ENCODE results near the gene LPAR1.

- no peak for TF ChIP-seq POLR2A (IDR thresholded peaks at IDR 0.05; ENCODE audit: control extremely low read depth in 1 of 2, low read depth in 2 of 2, low read length in 2 of 2)
- TF ChIP-seq ZNF274 (IDR thresholded peaks at IDR 0.05; ENCODE audit: borderline replicate concordance, extremely low read depth, low read length) = no peak
- no peak for TF ChIP-seq EP300 (IDR thresholded peaks at IDR 0.05; ENCODE audit: borderline replicate concordance in 1 of 2, low read depth in 2 of 2, low read length in 2 of 2)
- no peak for TF ChIP-seq MAX (IDR thresholded peaks at IDR 0.05)
- no peak for TF ChIP-seq CTCF (IDR thresholded peaks at IDR 0.05; ENCODE audit: control extremely low read depth in 1 of 3, insufficient read depth in 1 of 3, low read depth in 1 of 3, low read length in 3 of 3)
- no peak for TF ChIP-seq CREB1 (IDR thresholded peaks at IDR 0.05)
- no peak for TF ChIP-seq SUZ12 (IDR thresholded peaks at IDR 0.05; ENCODE audit: low read length)
- no peak for TF ChIP-seq SRF (IDR thresholded peaks at IDR 0.05; ENCODE audit: low read depth, low read length)
- TF ChIP-seq JUND (IDR thresholded peaks at IDR 0.05; ENCODE audit: low read length) = no peak
- TF ChIP-seq SP2 (IDR thresholded peaks at IDR 0.05; ENCODE audit: low read length) = no peak
- TF ChIP-seq JUN (IDR thresholded peaks at IDR 0.05; ENCODE audit: low read depth, low read length) = no peak
Measured at GRCh38 chr9:111001526-111001925, 36.7 kb downstream of the LPAR1 start.
